Measurements from ENCODE around the gene DSG2.

DSG2 gene

GRCh38 chr18:31526374-31526773 lies 28.4 kb downstream of the DSG2 start:
- no peak for DNase-seq
- H3K36me3 ChIP-seq (replicated peaks) = no peaks in the 10 kb centered on the region
- no peaks in the 10 kb centered on the region for H3K27me3 ChIP-seq (replicated peaks)
- TF ChIP-seq CTCF (IDR thresholded peaks at IDR 0.05; ENCODE audit: low read depth, low read length, missing control alignments) = no peak
- in situ Hi-C loops (cut with HindIII; ENCODE audit: low pct_ligation_motif_present, low sequenced_read_pairs) = no loop called here
- H3K27ac ChIP-seq = no peak overlapping the region
- no peak overlapping the region for H3K4me3 ChIP-seq (ENCODE audit: low read depth, low read length)

- DNase-seq = no peak
- in situ Hi-C loops (cut with HindIII; ENCODE audit: low pct_ligation_motif_present, low sequenced_read_pairs) = no loop called here
- no peaks in the 10 kb centered on the region for H3K36me3 ChIP-seq (replicated peaks)
- H3K27ac ChIP-seq = no peak overlapping the region
- H3K27me3 ChIP-seq (replicated peaks) = no peaks in the 10 kb centered on the region
- H3K4me3 ChIP-seq (ENCODE audit: low read depth, low read length) = no peak overlapping the region
- no peak for TF ChIP-seq CTCF (IDR thresholded peaks at IDR 0.05; ENCODE audit: low read depth, low read length, missing control alignments)
Observed at GRCh38 chr18:31533236-31533635, 35.3 kb downstream of the DSG2 start.

- no peak for DNase-seq
- Histone ChIP-seq H3K27me3 (replicated peaks) (no peaks in the 10 kb centered on the region), H3K27ac (no peak overlapping the region), H3K4me3 (ENCODE audit: low read depth, low read length) (no peak overlapping the region), H3K36me3 (replicated peaks) (no peaks in the 10 kb centered on the region)
- in situ Hi-C loops (cut with HindIII; ENCODE audit: low pct_ligation_motif_present, low sequenced_read_pairs) = no loop called here
- TF ChIP-seq CTCF (IDR thresholded peaks at IDR 0.05; ENCODE audit: low read depth, low read length, missing control alignments) = no peak
Observed at GRCh38 chr18:31538837-31539236, 40.9 kb downstream of the DSG2 start.

GRCh38 chr18:31546476-31546875 lies 48.5 kb downstream of the DSG2 start:
- Histone ChIP-seq H3K27me3 (replicated peaks) (no peaks in the 10 kb centered on the region), H3K27ac (no peak overlapping the region), H3K4me3 (ENCODE audit: low read depth, low read length) (no peak overlapping the region), H3K36me3 (replicated peaks) (no peaks in the 10 kb centered on the region)
- in situ Hi-C loops (cut with HindIII; ENCODE audit: low pct_ligation_motif_present, low sequenced_read_pairs) = no loop called here
- no peak for TF ChIP-seq CTCF (IDR thresholded peaks at IDR 0.05; ENCODE audit: low read depth, low read length, missing control alignments)
- DNase-seq = no peak

- Histone ChIP-seq H3K27ac (no peak overlapping the region), H3K4me3 (ENCODE audit: low read depth, low read length) (no peak overlapping the region), H3K27me3 (replicated peaks) (no peaks in the 10 kb centered on the region), H3K36me3 (replicated peaks) (no peaks in the 10 kb centered on the region)
- TF ChIP-seq CTCF (IDR thresholded peaks at IDR 0.05; ENCODE audit: low read depth, low read length, missing control alignments) = no peak
- in situ Hi-C loops (cut with HindIII; ENCODE audit: low pct_ligation_motif_present, low sequenced_read_pairs) = no loop called here
- DNase-seq = no peak
Observed at GRCh38 chr18:31548853-31549252, 50.9 kb downstream of the DSG2 start.

- in situ Hi-C loops (cut with HindIII; ENCODE audit: low pct_ligation_motif_present, low sequenced_read_pairs) = no loop called here
- H3K27me3 ChIP-seq (replicated peaks) = no peaks in the 10 kb centered on the region
- H3K27ac ChIP-seq = no peak overlapping the region
- no peaks in the 10 kb centered on the region for H3K36me3 ChIP-seq (replicated peaks)
- no peak overlapping the region for H3K4me3 ChIP-seq (ENCODE audit: low read depth, low read length)
- no peak for TF ChIP-seq CTCF (IDR thresholded peaks at IDR 0.05; ENCODE audit: low read depth, low read length, missing control alignments)
- DNase-seq = no peak
Observed at GRCh38 chr18:31549416-31549815, 51.4 kb downstream of the DSG2 start.

Data from brain microvascular endothelial cell (primary cell).